Stimulated activated CD8-positive, alpha-beta memory T cell treated with anti-CD3 and anti-CD28 coated beads, Interleukin-4, amount 100 ng/mL, for 24 hours (primary cell): ENCODE data around the gene PEX10.

Experiments
- DNase-seq: peaks from one replicate; pipeline ENCODE4 v3.0.0-alpha.2; 2020; ENCODE audit warnings: low read depth

The PEX10 gene

DNA sequence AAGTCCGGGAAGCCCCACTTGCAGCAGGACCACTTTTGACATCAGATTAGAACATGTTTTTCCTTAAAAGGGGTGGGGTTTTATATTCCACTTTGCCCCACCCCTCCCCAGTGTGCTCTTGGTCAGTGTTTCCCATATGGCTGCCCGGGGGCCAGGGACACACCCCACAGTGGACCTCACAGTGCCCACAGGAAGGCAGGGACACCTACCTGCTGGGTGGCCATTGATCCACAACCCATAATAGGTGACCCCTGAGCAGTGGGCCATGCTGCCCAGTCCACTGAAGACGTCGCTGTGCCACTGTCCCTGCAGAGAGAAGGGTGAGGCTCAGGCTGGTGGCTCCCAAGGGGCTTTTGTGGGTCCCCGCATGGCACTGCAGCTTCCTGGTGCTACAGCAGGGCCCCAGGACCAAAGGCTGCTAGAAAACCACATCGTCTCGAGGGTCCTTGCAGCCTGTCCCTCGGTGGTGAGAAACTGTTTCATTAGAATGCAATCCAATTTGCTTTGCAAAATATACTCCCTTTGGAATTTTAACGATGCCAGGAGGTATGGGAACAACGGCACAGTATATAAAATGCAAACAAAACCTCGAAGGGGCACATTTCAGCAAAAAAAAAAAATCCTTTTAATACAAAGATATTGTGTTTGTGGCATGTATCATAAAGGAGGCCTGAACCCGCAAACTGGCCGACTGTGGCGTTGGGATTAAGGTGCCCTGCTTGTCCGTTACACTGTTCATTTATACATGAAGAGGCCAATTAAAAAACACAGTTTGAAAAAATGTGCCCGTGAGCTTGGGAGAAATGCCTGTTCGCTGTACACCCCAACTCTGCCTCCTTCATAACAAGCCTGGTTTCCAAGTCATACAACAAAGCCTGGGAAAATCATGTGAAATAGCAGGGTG, 37.9 kb downstream of the PEX10 start:
- no peak for DNase-seq

DNA sequence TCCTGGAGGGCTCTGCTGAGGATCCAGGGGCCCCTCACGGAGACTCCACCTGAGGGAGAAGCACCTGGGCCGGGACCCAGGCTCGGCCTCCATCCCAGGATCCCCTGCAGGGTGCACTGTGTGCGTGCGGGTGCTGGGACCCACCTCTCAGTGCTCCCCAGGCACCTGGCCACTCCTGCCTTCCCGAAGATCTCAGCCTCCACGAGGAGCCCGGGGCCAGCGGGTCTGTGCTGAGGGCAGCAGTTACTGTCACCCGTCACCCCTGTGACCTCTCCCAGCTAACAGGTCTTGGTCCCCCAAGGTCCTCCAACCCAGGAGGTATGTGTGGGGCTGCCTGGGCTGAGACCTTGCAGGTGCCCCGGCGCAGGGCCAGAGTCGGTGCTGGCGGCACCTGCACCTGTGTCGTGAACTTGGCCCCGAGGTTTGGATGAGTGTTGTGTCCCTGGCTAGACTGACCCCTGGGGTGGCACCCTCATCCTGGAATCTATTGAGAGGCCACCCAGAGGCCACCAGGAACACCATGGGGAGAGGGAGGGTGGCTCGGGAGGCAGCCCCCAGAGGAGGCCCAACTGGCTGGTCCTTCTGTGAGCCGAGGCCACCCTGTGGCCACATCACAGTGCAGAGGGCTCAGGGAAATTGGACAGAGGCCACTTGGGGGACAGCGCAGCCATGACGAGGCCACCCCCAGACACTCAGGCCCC, 38.7 kb downstream of the PEX10 start:
- no peak for DNase-seq

GRCh38 chr1:2372551-2373490, 39.5 kb downstream of the PEX10 start:
- DNase-seq = no peak

- DNase-seq = no peak
Measured at GRCh38 chr1:2368053-2368744, 44.2 kb downstream of the PEX10 start.

DNA sequence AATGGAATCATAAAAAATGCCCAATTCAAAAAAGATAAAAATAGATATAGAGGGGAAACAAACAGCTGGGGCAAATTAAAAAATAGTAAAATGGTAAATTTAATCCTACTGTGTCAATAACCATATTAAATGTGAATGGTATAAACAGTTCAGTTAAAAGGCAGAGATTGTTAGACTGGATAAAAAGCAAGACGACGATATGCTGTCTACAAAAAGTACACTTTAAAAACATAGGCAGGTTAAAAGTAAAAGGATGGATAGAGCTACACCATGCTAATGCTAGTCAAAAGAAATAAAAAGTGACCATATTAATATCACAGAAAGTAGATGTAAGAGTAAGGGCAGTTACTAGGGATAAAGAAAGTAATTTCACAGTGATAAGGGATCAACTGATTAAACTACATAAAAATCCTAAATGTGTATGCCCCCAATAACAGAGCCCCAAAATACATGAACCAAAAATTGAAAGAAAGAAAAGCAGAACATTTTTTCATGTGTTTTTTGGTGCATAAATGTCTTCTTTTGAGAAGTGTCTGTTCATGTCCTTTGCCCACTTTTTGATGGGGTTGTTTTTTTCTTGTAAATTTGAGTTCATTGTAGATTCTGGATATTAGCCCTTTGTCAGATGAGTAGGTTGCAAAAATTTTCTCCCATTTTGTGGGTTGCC, 48.4 kb downstream of the PEX10 start:
- no peak for DNase-seq

DNA sequence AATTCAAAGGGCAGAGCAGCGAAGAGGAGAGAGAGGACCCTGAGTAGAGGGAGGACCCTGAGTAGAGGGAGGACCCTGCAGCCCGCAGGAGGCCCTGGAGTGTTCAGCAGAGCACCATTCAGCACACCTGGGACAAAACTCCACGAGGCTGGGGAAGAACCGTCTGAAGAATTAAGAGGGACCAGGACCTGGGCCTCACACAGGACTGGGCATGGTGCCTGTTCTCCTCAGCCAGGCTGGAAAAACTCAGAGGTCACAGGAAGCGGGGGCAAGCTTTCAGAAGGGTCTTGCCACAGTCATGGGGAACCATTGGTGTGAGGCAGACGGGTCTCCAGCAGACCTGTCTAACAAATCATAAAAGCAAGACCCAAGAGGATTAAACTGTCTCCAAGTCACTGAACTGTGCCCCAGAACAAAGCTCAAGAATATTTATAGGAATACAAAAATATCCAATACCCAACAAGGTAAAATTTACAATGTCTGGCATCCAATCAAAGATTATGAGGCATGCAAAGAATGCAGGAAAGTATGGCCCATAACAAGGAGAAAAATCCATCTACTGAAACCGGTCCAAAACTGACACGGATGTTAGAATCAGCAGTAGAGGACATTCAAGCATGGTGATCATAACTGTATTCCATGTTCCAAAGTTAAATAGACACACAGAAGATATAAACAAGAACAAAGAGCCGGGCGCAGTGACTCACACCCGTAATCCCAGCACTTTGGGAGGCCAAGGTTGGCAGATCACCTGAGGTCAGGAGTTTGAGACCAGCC, 51.6 kb downstream of the PEX10 start:
- no peak for DNase-seq

- no peak for DNase-seq
Measured at GRCh38 chr1:2358651-2359640, 53.4 kb downstream of the PEX10 start.

- DNase-seq = no peak
Measured at GRCh38 chr1:2358072-2358471, 54.3 kb downstream of the PEX10 start.

DNA sequence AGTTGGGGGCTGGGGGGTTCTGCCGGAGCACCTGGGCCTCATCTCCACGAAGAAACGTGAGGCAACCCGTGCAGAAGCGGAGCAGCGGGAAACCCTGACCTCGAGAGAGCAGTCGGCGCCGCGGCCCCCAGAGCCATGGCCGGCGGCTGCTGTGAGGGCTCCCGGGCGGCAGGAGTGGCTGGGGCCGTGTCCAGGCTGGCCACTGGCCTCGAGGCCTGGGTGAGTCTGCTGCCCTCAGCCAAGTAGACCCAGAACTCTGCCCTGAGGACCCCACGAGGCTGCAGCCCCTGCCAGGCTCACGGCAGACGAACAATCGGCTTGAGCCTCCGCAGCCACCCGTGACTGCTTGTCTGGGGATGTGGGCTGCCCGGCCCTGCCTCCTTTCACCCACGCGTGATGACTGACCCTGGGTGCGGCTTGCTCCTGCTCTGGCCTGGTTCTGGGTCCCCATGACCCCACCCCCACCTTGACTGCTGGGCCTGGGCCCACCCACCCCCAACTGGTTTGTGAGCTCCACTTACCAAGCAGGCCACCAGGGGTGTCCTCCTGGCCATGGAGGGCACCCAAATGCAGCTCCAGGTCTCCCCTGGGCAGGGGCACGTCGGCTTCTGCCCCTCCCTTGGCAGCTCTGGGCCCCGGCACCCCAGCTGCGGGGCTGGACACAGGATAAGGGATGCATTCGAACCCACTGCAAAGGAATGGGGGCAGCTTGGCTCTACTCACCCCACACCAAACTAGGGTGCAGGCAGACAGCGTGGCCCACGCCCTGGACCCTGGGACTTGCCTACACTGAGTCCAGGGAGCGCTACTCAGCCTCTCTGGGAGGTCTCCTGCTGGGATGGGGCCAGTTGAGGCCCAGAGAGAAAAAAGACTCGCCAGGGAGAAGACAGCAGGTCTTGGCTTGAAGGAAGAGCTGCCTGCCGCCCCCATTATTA, 55.2 kb downstream of the PEX10 start:
- no peak for DNase-seq

DNA sequence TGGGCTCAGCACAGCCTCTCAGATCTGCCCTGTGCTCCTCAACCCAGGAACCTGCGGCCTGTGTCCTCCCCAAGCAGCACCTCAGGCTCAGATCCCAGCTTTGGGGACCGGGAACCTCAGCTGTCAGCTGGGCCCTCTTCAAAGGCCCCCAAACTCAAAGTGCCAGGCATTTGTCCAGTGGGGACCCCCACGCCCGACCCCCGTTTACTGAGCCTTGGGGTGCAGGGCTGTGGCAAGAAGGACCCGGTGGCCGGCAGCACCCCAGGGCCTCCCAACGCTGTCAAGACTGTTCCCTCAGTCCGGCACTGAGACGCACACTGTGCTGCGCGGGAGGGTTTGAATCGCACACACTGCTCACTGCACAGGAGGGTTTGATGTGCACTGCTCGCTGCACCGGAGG, 56.0 kb downstream of the PEX10 start:
- DNase-seq = no peak

GRCh38 chr1:2355373-2356261, 56.7 kb downstream of the PEX10 start:
- DNase-seq = no peak

GRCh38 chr1:2354511-2355372, 57.6 kb downstream of the PEX10 start:
- DNase-seq = no peak
